AG04449 (cell line): ENCODE measurements around the gene METAP1.
"Not testable (repeated sequence)": the region's sequence is repeated elsewhere in the genome, so short reads cannot be mapped to it uniquely, and the experiment has no call there.

Source experiments
- CTCF ChIA-PET: fragments of 350-600 bp; formaldehyde crosslinking; extraction: SDS; loops from one replicate; lab custom pipeline; 2021; ENCODE audit warnings: antibody characterized with exemption; lab: Yijun Ruan, JAX
- POLR2A ChIA-PET: fragments of 400-600, 350-600 bp; formaldehyde crosslinking; extraction: SDS; loops from one replicate; lab custom pipeline; 2020; ENCODE audit warnings: antibody characterized with exemption, inconsistent platforms; lab: Yijun Ruan, JAX
- DNase-seq: peaks from one replicate; pipeline ENCODE4 v3.0.0-alpha.2; 2010; ENCODE audit warnings: low read depth, low spot score
- H3K4me3 ChIP-seq: 2 replicates; pipeline ENCODE4 v1.5.1; 2011; ENCODE audit warnings: low read depth, mild to moderate bottlenecking, control low read depth, low read length
- TF ChIP-seq, protein P1 (sequence below): IDR thresholded peaks from one replicate; pipeline ENCODE4 v1.5.1; 2011; ENCODE audit warnings: mild to moderate bottlenecking, moderate library complexity, low read length, control low read depth, inconsistent platforms; ENCODE audit not compliant: insufficient read depth; ENCODE audit errors: missing control alignments

The METAP1 gene

DNA sequence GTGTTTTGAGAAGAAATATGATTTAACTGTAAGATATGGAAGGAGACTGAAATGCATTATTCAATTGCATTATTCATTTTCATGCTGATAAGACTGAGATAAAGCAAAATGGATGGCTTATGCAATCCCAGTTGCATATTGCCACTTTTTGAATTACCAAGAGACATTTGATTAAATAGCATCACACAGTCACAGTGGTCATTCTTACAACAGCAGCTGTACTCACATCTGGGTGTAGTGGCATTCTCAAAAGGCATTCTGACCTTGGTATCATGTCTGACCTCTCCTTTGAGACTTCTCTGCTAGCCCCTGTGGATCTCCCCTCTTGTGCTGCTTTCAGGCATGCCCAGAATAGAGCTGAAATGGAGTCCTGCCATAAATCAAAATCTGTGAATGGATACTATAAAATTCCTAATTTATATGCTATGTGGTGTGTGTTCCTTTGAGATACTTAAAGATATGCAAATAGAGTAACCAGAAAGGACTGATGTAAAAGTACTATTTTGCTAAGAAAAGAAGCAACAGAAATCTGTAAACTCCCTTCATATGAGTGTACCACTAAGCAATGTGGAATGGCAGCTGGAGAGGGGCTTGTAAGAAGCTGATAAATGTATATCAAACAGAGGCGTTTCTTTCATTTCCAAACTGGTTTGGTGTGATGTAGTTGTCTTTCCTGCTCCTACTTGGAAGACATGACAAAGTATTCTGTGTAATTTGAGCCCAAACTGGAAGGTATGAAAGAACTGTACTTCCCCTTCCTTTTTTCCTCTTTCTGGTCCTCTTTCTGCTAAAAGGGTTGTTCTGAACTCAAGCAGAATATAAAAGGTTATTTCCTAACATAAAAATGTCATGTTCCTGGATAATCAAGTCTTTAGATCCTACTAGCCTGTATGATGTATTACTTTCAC is 25.4 kb upstream of the METAP1 start:
- POLR2A ChIA-PET = no interaction called here
- CTCF ChIA-PET = interaction anchor here (1.2 kb wide), 1 partner anchor 24 kb away, joined by 3 read pairs; no protein-coding TSS in a partner anchor
- H3K4me3 ChIP-seq = no peak overlapping the region
- TF ChIP-seq, protein P1, sequence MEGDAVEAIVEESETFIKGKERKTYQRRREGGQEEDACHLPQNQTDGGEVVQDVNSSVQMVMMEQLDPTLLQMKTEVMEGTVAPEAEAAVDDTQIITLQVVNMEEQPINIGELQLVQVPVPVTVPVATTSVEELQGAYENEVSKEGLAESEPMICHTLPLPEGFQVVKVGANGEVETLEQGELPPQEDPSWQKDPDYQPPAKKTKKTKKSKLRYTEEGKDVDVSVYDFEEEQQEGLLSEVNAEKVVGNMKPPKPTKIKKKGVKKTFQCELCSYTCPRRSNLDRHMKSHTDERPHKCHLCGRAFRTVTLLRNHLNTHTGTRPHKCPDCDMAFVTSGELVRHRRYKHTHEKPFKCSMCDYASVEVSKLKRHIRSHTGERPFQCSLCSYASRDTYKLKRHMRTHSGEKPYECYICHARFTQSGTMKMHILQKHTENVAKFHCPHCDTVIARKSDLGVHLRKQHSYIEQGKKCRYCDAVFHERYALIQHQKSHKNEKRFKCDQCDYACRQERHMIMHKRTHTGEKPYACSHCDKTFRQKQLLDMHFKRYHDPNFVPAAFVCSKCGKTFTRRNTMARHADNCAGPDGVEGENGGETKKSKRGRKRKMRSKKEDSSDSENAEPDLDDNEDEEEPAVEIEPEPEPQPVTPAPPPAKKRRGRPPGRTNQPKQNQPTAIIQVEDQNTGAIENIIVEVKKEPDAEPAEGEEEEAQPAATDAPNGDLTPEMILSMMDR = no peak
- no peak for DNase-seq

DNA sequence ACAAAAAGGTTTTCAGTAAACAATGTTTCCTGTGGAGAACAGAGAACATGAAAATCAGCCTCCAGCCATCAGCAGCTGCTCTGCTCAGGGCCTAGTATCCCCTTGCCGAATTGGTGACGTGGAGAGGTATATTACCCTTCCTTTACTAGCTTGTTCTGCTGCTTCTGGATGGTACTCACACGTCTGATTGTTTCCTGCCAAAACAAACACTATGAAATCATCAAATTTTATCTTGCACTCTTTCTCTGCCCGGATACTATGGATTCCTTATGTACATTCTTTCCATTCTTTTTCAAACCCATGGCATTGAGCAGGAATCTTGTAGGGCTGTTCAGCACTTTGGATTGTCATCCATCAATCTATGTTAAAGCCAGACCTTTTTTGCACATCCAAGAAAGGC is 18.8 kb upstream of the METAP1 start:
- POLR2A ChIA-PET = no interaction called here
- DNase-seq = peak; percentile 64
- H3K4me3 ChIP-seq = no peak overlapping the region
- CTCF ChIA-PET = interaction anchor here (1.3 kb wide), 1 partner anchor 19 kb away, joined by 3 read pairs; the partner anchor contains the start of gene METAP1
- TF ChIP-seq, protein P1 = no peak

DNA sequence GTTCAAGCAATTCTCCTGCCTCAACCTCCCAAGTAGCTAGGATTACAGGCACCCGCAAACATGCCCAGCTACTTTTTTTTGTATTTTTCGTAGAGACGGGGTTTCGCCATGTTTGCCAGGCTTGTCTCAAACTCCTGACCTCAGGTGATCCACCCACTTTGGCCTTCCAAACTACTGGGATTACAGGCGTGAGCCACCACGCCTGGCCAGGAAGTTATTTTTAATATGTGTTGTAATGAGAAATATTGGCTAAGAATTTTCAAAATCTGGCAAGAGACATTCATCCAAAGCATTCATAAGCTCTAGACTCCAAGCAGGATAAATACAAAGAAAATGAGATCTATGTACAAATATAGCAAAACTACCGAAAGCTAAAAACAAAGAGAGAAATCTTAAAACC is 18.0 kb upstream of the METAP1 start:
- H3K4me3 ChIP-seq = no peak overlapping the region
- POLR2A ChIA-PET = no interaction called here
- no peak for DNase-seq
- CTCF ChIA-PET = interaction anchor here (1.1 to 1.3 kb wide), 2 partner anchors 18 to 36 kb away, joined by 3 read pairs; partner anchors contain the start of gene METAP1
- TF ChIP-seq, protein P1 = no peak

DNA sequence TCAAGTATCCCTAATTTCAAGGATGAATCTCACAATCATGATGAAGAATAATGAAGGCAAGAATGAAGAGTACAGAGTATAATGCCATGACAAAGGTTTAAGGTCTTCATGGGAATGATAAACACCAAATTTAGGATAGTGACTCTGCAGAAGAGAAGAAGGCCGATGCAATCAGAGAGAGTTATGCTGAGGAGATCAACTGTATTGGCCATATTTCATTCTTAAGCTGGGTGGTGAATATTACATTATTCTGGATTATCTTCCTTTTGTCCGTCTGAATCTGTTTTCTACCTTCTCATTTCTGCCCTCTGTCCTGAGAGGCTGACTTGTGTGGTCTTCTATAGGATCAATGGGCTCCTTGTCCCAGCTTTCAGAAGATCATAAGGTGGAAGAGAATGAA is 7.8 kb upstream of the METAP1 start:
- TF ChIP-seq, protein P1 = no peak
- H3K4me3 ChIP-seq = no peak overlapping the region
- ChIA-PET CTCF (no interaction called here), POLR2A (no interaction called here)
- no peak for DNase-seq

DNA sequence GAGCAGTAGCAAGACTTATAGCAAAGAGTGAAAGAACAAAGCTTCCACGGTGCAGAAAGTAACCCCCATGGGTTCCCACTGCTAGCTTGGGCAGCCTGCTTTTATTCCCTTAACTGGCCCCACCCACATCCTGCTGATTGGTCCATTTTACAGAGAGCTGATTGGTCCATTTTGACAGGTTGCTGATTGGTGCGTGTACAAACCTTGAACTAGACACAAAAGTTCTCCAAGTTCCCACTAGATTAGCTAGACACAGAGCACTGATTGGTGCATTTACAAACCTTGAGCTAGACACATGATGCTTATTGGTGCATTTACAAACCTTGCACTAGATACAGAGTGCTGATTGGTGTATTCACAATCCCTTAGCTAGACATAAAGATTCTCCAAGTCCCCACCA is 2.7 kb upstream of the METAP1 start:
- DNase-seq, H3K4me3 ChIP-seq, POLR2A ChIA-PET: not testable (repeated sequence)
- CTCF ChIA-PET = interaction anchor here (1.0 to 6.3 kb wide), 2 partner anchors 61 to 64 kb away, joined by 3 to 43 read pairs; no protein-coding TSS in a partner anchor

DNA sequence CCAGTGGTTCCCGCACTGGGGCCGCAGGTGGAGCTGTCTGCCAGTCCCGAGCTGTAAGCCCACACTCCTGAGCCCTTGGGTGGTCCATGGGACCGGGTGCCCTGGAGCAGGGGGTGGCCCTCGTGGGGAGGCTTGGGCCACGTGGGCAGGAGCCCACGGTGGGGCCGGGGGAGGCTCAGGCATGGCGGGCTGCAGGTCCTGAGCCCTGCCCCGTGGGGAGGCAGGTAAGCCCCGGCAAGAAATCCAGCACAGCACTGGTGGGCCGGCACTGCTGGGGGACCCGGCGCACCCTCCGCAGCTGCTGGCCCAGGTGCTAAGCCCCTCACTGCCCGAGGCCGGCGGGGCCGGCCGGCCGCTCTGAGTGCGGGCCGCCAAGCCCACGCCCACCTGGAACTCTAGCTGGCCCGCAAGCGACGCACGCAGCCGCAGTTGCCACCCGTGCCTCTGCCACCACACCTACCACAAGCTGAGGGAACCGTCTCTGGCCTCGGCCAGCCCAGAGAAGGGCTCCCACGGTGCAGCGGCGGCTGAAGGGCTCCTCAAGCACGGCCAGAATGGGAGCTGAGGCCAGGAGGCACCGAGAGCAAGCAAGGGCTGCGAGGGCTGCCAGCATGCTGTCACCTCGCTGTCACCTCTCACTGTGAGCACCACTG is 2.0 kb upstream of the METAP1 start:
- CTCF ChIA-PET = interaction anchor here (1.7 to 6.3 kb wide), 4 partner anchors 12 to 64 kb away, joined by 4 to 43 read pairs (median 16); partner anchors contain the start of gene EIF4E
- POLR2A ChIA-PET = no interaction called here

More for the DNA sequence above, 2.0 kb upstream of the METAP1 start:
- TF ChIP-seq, protein P1 = no peak
- H3K4me3 ChIP-seq = no peak overlapping the region
- DNase-seq = no peak
